ENCODE data around the gene SF3A1.

Gene SF3A1

GRCh38 chr22:30325065-30325720 lies 31.5 kb downstream of the SF3A1 start:
- DNase-seq (ENCODE audit: low read depth), result no peak

- no peak for DNase-seq (ENCODE audit: low read depth)
Observed at GRCh38 chr22:30324014-30324730, 32.5 kb downstream of the SF3A1 start.

DNA sequence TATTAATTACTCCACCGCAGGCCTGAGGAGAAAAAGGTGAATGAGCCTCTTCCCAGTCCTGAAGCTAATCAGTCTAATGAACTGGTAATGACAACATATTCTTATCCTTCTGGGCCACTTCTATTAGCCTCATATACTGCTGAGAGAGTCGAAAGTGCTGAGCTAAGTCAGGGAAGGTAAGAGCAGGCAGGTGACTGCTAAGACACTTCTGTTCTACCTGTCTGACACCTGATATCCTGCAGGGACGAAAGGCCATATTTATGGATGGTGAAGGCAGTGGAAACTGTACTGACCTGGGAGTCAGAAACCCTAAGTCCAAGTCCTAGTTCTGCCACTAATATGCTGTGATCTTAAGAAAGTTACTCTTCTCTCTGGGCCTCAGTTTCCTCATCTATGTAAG lies 33.4 kb downstream of the SF3A1 start:
- no peak for DNase-seq (ENCODE audit: low read depth)

DNA sequence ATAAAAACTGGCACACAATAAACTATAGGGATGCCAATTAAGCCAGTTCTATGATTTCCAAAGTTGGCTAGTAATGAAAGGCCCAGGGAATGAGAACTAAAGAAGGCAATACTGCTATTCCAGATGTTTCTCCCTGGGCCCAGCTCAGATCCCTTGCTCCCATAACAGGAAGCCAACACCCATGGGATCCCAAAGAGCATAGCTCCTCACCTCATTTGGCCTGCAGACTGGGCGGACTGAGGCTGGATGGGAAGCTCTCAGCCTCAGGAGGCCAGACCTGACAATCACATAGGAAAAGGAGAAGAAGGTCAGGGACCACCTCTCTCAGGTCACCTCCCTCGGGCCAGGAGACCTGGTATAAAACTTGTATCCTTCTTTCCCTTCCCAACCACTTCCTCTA lies 35.2 kb downstream of the SF3A1 start:
- no peak for DNase-seq (ENCODE audit: low read depth)

- DNase-seq (ENCODE audit: low read depth), result no peak
Observed at GRCh38 chr22:30320021-30320556, 36.6 kb downstream of the SF3A1 start.

- no peak for DNase-seq (ENCODE audit: low read depth)
Observed at GRCh38 chr22:30318799-30319419, 37.8 kb downstream of the SF3A1 start.

DNA sequence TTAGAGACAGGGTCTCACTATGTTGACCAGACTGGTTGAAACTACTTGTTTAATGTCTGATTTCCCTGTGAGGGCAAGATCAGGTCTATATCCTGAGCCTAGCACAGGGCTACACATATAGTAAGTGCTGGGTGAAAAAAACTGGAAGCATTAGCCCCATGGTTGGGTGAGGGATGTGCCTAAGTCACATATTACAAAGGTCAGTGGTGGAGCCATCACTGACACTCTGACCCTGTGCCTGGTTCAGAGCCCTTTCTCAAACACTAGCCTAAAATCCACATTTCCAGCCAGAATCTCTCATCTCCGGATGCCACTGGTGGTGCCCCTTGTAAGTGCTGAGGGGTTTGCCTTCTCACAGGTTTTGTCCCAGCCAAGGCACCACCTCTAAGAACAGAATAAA lies 38.9 kb downstream of the SF3A1 start:
- DNase-seq (ENCODE audit: low read depth), result no peak

DNA sequence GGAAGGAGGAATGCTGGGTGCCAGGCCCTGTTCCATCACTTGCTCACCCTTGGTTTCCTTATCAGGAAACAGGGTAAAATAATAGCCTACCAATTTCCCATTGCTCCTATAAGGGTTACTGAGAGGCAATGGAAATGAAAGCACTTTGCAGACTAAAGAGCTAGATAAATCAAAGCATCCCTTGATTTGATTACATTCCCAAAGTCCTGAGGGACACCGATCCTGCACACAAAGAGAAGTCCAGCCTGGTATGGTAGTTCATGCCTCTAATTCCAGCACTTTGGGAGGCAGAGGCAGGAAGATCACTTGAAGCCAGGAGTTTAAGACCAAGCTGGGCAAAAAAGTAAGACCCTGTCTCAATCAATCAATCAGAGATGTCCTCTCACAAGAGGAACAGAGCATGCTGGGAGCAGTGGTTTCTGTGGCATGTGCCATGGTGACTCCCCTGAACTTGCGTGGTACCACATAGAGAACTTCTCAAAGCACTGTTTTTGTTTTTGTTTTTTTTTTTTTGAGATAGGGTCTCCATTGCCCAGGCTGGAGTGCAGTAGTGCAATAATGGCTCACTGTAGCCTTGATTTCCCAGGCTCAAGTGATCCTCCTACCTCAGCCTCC lies 40.6 kb downstream of the SF3A1 start:
- DNase-seq (ENCODE audit: low read depth), result no peak

DNA sequence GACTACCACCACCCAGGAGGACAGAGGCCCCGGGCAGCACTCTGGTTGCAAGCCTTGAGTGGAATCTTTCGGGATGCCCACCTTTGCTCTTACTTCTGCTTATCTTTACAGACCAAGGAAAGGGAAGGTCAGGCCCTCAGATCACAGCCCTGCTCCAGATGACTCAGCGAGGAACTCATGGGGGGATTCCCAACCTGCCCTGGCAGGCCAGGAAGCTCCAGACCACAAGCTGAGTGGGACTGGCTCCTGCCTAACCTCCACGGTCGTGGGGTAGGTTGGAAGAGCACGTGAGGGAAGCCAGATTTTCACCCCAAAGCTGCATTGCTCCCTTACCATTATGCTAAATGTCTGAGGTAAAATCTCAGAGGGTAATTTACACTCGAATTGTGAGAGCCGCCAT lies 41.8 kb downstream of the SF3A1 start:
- peak; percentile 30 for DNase-seq (ENCODE audit: low read depth)

- DNase-seq (ENCODE audit: low read depth), result no peak
Observed at GRCh38 chr22:30313527-30314363, 42.9 kb downstream of the SF3A1 start.

- no peak for DNase-seq (ENCODE audit: low read depth)
Observed at GRCh38 chr22:30312053-30312452, 44.6 kb downstream of the SF3A1 start.

DNA sequence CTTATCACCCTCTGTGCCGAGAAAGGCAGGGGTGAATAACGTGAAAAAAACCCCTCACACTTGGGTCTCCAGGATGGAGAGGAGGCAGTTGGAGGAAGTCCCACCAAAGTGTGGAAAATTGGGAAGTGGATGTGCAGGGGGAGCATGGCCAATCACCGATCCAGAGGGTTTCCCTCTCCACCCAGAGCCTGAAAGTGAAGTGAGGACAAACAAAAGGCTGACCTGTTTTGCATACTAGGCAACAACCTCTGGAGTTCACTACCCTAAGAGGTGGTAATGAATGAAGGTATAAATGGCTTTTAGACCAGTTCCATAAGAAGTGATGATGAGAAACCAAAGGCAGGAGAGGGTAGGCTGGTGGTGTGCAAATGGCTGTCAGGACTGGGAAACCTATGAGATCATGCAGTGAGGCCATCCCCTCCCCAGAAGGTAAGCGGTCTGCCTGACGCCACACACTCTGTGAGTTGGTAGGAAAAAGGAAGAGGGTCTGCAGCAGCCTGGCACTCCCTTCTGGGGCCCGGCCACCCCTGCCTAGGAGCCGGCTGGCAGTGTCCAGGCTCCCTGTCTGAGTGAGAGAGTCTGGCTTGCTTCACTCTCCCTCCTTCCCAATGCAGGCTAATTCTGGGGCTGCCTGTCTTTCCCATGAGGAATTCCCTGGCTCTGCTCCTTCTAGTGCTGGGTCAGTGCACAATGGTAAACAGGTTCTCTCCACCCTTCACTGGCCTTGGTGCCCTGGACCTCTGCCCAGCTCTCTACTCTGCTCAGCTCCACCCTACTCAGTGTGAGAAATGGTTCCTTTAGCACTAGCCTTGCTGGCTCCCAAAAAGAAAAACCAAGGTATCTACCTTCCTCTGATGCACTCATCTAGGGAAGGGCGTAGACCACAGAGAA lies 45.6 kb downstream of the SF3A1 start:
- no peak for DNase-seq (ENCODE audit: low read depth)

- no peak for DNase-seq (ENCODE audit: low read depth)
Observed at GRCh38 chr22:30309951-30310741, 46.5 kb downstream of the SF3A1 start.

- no peak for DNase-seq (ENCODE audit: low read depth)
Observed at GRCh38 chr22:30308518-30309230, 48.0 kb downstream of the SF3A1 start.

DNA sequence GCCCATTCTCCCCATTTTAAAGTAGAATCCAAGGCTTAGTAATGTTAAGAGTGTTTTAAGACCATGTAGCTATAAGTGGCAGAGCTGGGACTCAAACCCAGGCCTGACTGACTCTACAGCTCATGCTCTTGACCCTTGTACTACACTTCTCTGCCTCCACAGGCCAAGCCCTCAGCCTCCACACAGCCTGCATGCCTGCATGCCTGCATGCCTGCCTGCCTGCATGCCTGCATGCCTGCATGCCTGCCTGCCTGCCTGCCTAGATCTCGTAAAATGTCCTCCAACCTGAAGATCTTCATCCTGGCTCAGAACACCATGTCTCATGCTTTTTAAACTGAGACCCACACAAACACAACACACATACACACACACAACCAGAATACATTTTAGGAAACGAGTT lies 48.6 kb downstream of the SF3A1 start:
- no peak for DNase-seq (ENCODE audit: low read depth)

GRCh38 chr22:30307041-30307574 lies 49.6 kb downstream of the SF3A1 start:
- no peak for DNase-seq (ENCODE audit: low read depth)

GRCh38 chr22:30306627-30307011 lies 50.1 kb downstream of the SF3A1 start:
- DNase-seq (ENCODE audit: low read depth), result no peak

GRCh38 chr22:30305906-30306626 lies 50.6 kb downstream of the SF3A1 start:
- no peak for DNase-seq (ENCODE audit: low read depth)

All from stimulated activated CD8-positive, alpha-beta memory T cell treated with anti-CD3 and anti-CD28 coated beads, Interleukin-12 subunit alpha, Interleukin-12 subunit beta, amount 100 ng/mL, for 1 hour (primary cell).